Measurements from ENCODE around the gene OTOP3.

DNA sequence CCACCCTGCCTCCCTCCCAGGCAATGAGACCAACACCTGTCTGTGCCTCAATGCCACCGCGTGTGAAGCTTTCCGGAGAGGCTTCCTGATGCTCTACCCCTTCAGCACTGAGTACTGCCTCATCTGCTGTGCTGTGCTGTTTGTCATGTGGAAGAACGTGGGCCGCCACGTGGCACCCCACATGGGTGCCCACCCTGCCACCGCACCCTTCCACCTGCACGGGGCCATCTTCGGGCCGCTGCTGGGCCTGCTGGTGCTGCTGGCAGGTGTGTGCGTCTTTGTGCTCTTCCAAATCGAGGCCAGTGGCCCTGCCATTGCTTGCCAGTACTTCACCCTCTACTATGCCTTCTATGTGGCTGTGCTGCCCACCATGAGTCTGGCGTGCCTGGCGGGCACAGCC lies 10.9 kb downstream of the OTOP3 start:
- TF ChIP-seq, protein P1, sequence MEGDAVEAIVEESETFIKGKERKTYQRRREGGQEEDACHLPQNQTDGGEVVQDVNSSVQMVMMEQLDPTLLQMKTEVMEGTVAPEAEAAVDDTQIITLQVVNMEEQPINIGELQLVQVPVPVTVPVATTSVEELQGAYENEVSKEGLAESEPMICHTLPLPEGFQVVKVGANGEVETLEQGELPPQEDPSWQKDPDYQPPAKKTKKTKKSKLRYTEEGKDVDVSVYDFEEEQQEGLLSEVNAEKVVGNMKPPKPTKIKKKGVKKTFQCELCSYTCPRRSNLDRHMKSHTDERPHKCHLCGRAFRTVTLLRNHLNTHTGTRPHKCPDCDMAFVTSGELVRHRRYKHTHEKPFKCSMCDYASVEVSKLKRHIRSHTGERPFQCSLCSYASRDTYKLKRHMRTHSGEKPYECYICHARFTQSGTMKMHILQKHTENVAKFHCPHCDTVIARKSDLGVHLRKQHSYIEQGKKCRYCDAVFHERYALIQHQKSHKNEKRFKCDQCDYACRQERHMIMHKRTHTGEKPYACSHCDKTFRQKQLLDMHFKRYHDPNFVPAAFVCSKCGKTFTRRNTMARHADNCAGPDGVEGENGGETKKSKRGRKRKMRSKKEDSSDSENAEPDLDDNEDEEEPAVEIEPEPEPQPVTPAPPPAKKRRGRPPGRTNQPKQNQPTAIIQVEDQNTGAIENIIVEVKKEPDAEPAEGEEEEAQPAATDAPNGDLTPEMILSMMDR (IDR thresholded peaks at IDR 0.05; ENCODE audit: extremely low read depth in 1 of 2, insufficient read depth in 1 of 2, low read depth in 1 of 2, low read length in 2 of 2) = no peak
- no peak for TF ChIP-seq POLR2AphosphoS5 (IDR thresholded peaks at IDR 0.05; ENCODE audit: insufficient read depth, low read depth, low read length)
- no peak for TF ChIP-seq MYC (IDR thresholded peaks at IDR 0.05; ENCODE audit: low read depth, low read length)
- TF ChIP-seq POLR2A (IDR thresholded peaks at IDR 0.05; ENCODE audit: low read depth, low read length) = no peak
- no peak for TF ChIP-seq EZH2 (IDR thresholded peaks at IDR 0.05; ENCODE audit: borderline replicate concordance, low read depth, low read length, severe bottlenecking)
- TF ChIP-seq GATA2 (IDR thresholded peaks at IDR 0.05; ENCODE audit: insufficient read depth, insufficient read length, low read depth, low read length) = no peak
- no peak for TF ChIP-seq JUN (IDR thresholded peaks at IDR 0.05; ENCODE audit: borderline replicate concordance, insufficient read depth, insufficient read length, low read depth)
- TF ChIP-seq, protein P2, sequence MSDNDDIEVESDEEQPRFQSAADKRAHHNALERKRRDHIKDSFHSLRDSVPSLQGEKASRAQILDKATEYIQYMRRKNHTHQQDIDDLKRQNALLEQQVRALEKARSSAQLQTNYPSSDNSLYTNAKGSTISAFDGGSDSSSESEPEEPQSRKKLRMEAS (IDR thresholded peaks at IDR 0.05; ENCODE audit: insufficient read depth, insufficient read length) = no peak
- no peak for TF ChIP-seq FOS (IDR thresholded peaks at IDR 0.05; ENCODE audit: borderline replicate concordance, insufficient read depth, low read length)

Data from endothelial cell of umbilical vein (primary cell).